Heart right ventricle (tissue), 16 donors: ENCODE results near the gene LRRC1. TPM values are rescaled to one million over a fixed set of nuclear protein-coding genes. Genes with fewer than 3 reads are reported as not detected.

Experiments
- ATAC-seq, 8 donors: fragments of 200-7000 bp; cut with Tn5 transposase; one replicate each; pipeline ENCODE4 v1.9.1; 2020; ENCODE audit warnings: mild to moderate bottlenecking in 8 of 8, moderate library complexity in 8 of 8, moderate number of reproducible peaks in 1 of 8
- DNase-seq, 2 donors: peaks; one replicate each; pipeline ENCODE4 v3.0.0-alpha.2; 2020
- H3K27ac ChIP-seq, 10 donors: fragments of 200-600 bp; sonication (generic) in 2 of 10; one replicate each; pipeline versions ENCODE4 v1.5.0 to v1.8.0; 2020 to 2022; ENCODE audit warnings: mild to moderate bottlenecking in 3 of 10
- H3K27me3 ChIP-seq, 7 donors: fragments of 200-600 bp; one replicate each; pipeline ENCODE4 v1.8.0; 2021 to 2022; ENCODE audit warnings: mild to moderate bottlenecking in 2 of 7
- H3K36me3 ChIP-seq, 9 donors: fragments of 200-600 bp; sonication (generic) in 1 of 9; one replicate each; pipeline versions ENCODE4 v1.5.0 to v1.8.0; 2020 to 2022; ENCODE audit warnings: mild to moderate bottlenecking in 2 of 9
- H3K4me1 ChIP-seq, 9 donors: fragments of 200-600 bp; sonication (generic) in 1 of 9; one replicate each; pipeline versions ENCODE4 v1.5.0 to v1.8.0; 2020 to 2022; ENCODE audit warnings: mild to moderate bottlenecking in 4 of 9
- H3K4me3 ChIP-seq, 10 donors: fragments of 200-600 bp; sonication (generic) in 2 of 10; one replicate each; pipeline versions ENCODE4 v1.5.0 to v1.8.0; 2020 to 2022; ENCODE audit warnings: mild to moderate bottlenecking in 7 of 10, moderate library complexity in 2 of 10
- H3K9me3 ChIP-seq, 11 donors: fragments of 200-600 bp in 10 of 11; sonication (generic) in 2 of 11; one replicate each; pipeline versions ENCODE4 v1.5.0 to v1.8.0; 2013 to 2022; ENCODE audit warnings: mild to moderate bottlenecking in 2 of 11, control low read depth in 1 of 11, moderate library complexity in 1 of 11
- WGBS, 2 donors: extraction: QIAGEN DNeasy Blood & Tissue Kit; methylation state at CpG; one replicate each; pipeline ENCODE4 v1.1.7; 2013; ENCODE audit warnings: inconsistent platforms in 1 of 2; 5-methylcytosine and 5-hydroxymethylcytosine counted together
- intact Hi-C, 10 donors: fragments of 100-400 bp; cut with DNase I; formaldehyde crosslinking; loops; one replicate each; pipeline versions ENCODE4 v1.11.1 to v1.14.2; 2022
- polyA plus RNA-seq, 2 donors: library from polyadenylated mRNA; stranded (reverse); fragments of 200-250 nt; gene quantifications; one replicate each; pipeline ENCODE4 v1.2.3, GENCODE V29; 2013
- total RNA-seq, 10 donors: library from RNA; stranded (reverse); fragmentation: NEBNext Ultra II Directional in 3 of 10; extraction: Animal tissue kit (Norgen Biotek cat#: 25700) in 3 of 10; gene quantifications; one replicate each; pipeline versions ENCODE4 v1.2.1 to v1.2.4, GENCODE V29; 2021 to 2023
- TF ChIP-seq, protein P1 (sequence below), 9 donors: fragments of 200-600 bp; sonication (generic) in 2 of 9; IDR thresholded peaks; one replicate each; pipeline versions ENCODE4 v1.5.0 to v1.8.0; 2021 to 2022; ENCODE audit warnings: antibody characterized with exemption in 9 of 9, mild to moderate bottlenecking in 5 of 9, moderate library complexity in 1 of 9
- donor health status: Arrhythmogenic right ventricular cardiomyopathy.
- donor health status: ischemic (EF 13 %, LVEDD 7.1; RV severe dilation, severe dysfunction).
- donor health status: healthy with polysubstance abuse.
- donor health status: DM: no; HTN: yes; CAD: no.
- donor health status: DM: no; HTN: no; CAD: no.
- donor health status: ischemic (EF 25% LVEDD 6.9; RV normal size, moderate dysfunction).
- donor health status: ischemic (EF 25% LVEDD 5.7; RV mildly dilated, moderate dysfunction).
- donor health status: healthy.
- donor health status: DM: yes; HTN: yes; CAD: no.
- donor health status: Ischemic cardiomyopathy.
- donor health status: ischemic (EF 35%, LVEDD 5.7; RV mildly dilated, moderate dysfunction).
- donor health status: nonischemic (EF 11% LVEDD 7.7; RV severe dilation, severe dysfunction).
- donor health status: DM: yes; HTN: yes; CAD: no.
- donor health status: PGD.
- donor health status: ischemic (EF 29% LVEDD 5.4; RV normal size, mild dysfunction).
- donor health status: nonischemic (EF 23%, LVEDD 6.1; RV moderate dilation, normal function).

Gene LRRC1
- total and polyA plus RNA-seq, 12 donors: 1.2 to 7.5 (median 4.7) TPM

DNA sequence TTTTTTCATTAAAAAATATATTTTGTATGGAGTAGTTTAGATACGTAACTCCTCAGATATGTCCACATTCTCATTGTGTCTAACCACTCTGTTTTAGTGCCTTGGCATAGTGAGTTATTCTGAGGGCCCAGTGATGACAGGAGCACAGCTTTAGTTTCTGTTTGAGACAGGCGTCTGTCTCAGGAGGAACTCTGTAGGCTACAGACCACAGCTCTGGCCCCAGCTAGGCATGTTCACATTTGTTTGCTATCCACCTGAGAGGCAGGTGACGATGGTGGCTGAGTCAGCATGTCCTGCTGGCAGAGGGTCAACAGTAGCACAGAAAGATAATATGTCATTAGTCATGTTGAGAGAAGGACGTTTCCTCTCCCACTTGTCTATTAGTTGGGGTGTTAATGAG is 16.3 kb downstream of the LRRC1 start:
- H3K4me3 ChIP-seq: no peak overlapping the region
- 37 to 54% methylated on average over 4 of the region's 4 CpGs for WGBS, 2 donors
- ATAC-seq (peak; percentile 16 to 79 (median 62)), DNase-seq (no peak)
- no peaks in the 10 kb centered on the region for H3K36me3 ChIP-seq
- TF ChIP-seq, protein P1, sequence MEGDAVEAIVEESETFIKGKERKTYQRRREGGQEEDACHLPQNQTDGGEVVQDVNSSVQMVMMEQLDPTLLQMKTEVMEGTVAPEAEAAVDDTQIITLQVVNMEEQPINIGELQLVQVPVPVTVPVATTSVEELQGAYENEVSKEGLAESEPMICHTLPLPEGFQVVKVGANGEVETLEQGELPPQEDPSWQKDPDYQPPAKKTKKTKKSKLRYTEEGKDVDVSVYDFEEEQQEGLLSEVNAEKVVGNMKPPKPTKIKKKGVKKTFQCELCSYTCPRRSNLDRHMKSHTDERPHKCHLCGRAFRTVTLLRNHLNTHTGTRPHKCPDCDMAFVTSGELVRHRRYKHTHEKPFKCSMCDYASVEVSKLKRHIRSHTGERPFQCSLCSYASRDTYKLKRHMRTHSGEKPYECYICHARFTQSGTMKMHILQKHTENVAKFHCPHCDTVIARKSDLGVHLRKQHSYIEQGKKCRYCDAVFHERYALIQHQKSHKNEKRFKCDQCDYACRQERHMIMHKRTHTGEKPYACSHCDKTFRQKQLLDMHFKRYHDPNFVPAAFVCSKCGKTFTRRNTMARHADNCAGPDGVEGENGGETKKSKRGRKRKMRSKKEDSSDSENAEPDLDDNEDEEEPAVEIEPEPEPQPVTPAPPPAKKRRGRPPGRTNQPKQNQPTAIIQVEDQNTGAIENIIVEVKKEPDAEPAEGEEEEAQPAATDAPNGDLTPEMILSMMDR (IDR thresholded peaks at IDR 0.05): no peak
- no peaks in the 10 kb centered on the region for H3K27me3 ChIP-seq
- H3K27ac ChIP-seq: peak overlapping the region in 3 of 10 donors; percentile 45 to 51 (median 45)
- peaks cover 0 to 40% (median 7%) of the 10 kb centered on the region in 9 donors for H3K4me1 ChIP-seq
- no peaks in the 10 kb centered on the region for H3K9me3 ChIP-seq
- intact Hi-C loops: no loop called here

DNA sequence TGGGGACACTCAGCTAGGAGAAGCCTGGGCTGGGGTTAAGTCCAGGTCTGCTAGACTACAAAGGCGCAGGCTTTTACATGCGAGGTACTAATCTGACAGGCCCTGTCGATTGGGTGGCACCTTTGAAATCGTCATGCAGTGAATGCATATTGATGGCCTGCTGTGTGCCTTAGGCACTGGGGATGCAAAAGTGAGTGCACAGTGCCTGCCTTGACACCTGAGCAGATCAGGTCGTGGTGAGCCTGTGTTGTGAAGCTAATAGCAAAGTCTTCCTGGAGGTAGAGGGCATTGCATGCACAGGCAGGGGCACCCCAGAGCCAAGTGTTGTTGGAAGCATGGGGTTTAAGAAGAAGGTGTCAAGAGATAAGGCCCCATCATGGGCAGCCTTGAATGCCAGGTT is 16.9 kb downstream of the LRRC1 start:
- H3K27ac ChIP-seq: peak overlapping the region in 2 of 10 donors; percentile 45 to 51
- WGBS, 2 donors: 86 to 89% methylated on average over 5 of the region's 5 CpGs
- no peak for ATAC-seq
- intact Hi-C loops: no loop called here
- no peaks in the 10 kb centered on the region for H3K9me3 ChIP-seq
- H3K4me3 ChIP-seq: no peak overlapping the region
- peaks cover 0 to 44% (median 7%) of the 10 kb centered on the region in 9 donors for H3K4me1 ChIP-seq
- H3K36me3 ChIP-seq: no peaks in the 10 kb centered on the region
- no peak for DNase-seq
- no peaks in the 10 kb centered on the region for H3K27me3 ChIP-seq
- TF ChIP-seq, protein P1 (IDR thresholded peaks at IDR 0.05): no peak

DNA sequence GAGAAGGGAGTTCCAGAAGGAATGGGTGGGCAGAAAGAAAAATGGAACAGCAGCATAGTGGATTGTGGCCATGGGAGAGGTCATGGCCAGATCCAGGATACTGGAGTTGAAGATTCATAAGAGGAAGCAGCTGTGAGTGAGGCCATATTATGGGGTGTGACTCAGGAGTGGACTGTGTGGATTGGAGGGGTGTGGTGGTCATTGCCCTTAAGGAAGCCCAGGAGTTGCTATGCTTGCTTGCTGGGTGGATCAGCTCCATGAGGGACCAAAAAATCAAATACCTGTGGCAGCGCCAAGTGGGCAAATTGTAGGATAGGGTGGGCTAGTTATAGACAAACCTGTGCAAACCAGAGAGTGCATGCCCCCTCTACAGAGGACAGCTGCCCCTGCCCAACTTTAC is 18.3 kb downstream of the LRRC1 start:
- intact Hi-C loops: no loop called here
- Histone ChIP-seq H3K36me3 (no peaks in the 10 kb centered on the region), H3K4me3 (no peak overlapping the region), H3K27me3 (no peaks in the 10 kb centered on the region), H3K4me1 (peaks cover 0 to 41% (median 7%) of the 10 kb centered on the region in 9 donors), H3K9me3 (no peaks in the 10 kb centered on the region), H3K27ac (no peak overlapping the region)
- DNase-seq (no peak), ATAC-seq (no peak)
- TF ChIP-seq, protein P1 (IDR thresholded peaks at IDR 0.05): no peak
- WGBS, 2 donors: 100% methylated on average over 1 of the region's 1 CpG

DNA sequence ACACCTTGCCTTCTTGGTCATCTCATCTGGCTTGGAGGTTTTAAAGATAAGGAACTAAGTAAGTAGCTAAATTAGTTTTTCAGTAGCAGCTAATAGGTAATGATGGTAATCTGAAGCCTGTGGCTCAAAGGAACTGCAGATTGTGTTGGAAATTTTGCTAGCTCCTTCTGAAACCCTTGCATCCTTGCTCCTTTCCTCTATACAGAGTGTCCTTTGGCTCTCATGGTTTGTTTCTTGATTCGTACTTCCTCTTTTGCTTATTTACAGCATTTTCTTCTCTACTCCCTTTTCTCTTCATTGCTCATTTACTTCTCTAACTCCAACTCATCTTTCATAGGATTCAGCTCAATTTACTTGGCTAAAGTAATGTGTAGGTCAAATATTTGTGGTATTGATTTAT is 19.0 kb downstream of the LRRC1 start:
- Histone ChIP-seq H3K27ac (no peak overlapping the region), H3K4me1 (peaks cover 0 to 41% (median 11%) of the 10 kb centered on the region in 9 donors), H3K9me3 (no peaks in the 10 kb centered on the region), H3K36me3 (no peaks in the 10 kb centered on the region), H3K4me3 (no peak overlapping the region), H3K27me3 (no peaks in the 10 kb centered on the region)
- 81 to 88% methylated on average over 1 of the region's 1 CpG for WGBS, 2 donors
- TF ChIP-seq, protein P1 (IDR thresholded peaks at IDR 0.05): no peak
- DNase-seq: no peak
- no peak for ATAC-seq
- intact Hi-C loops: no loop called here
